GM12891 (cell line): ENCODE data around the gene STEAP1B.
"Not testable (repeated sequence)": the region's sequence is repeated elsewhere in the genome, so short reads cannot be mapped to it uniquely, and the experiment has no call there.

Experiments
- POLR2A ChIP-seq: IDR thresholded peaks from 2 replicates; pipeline ENCODE4 v1.6.1; 2011; ENCODE audit warnings: low read depth, low read length, control low read depth
- POLR2AphosphoS5 ChIP-seq: IDR thresholded peaks from 2 replicates; pipeline ENCODE4 v1.6.1; 2011; ENCODE audit warnings: low read depth, low read length, control low read depth
- POU2F2 ChIP-seq: IDR thresholded peaks from 2 replicates; pipeline ENCODE4 v1.6.1; 2011; ENCODE audit warnings: low read depth, mild to moderate bottlenecking, control low read depth, low read length, moderate library complexity

GRCh38 chr7:22436552-22436951 lies 63.4 kb downstream of the STEAP1B start:
- TF ChIP-seq POLR2A, POLR2AphosphoS5, POU2F2: not testable (repeated sequence)
